GM18861 (cell line): ENCODE results near the gene LENEP.
"Not testable (repeated sequence)": the region's sequence is repeated elsewhere in the genome, so short reads cannot be mapped to it uniquely, and the experiment has no call there.

Experiments used
- ATAC-seq: cut with Tn5 transposase; IDR thresholded peaks from one replicate; pipeline ENCODE4 v1.9.1; 2021; ENCODE audit not compliant: unreplicated experiment

Gene LENEP

GRCh38 chr1:154974808-154975408 lies 18.5 kb upstream of the LENEP start:
- ATAC-seq = peak; percentile 46

- ATAC-seq = no peak
Measured at GRCh38 chr1:154975409-154976059, 17.9 kb upstream of the LENEP start.

GRCh38 chr1:154977762-154978161 lies 15.6 kb upstream of the LENEP start:
- ATAC-seq = not testable (repeated sequence)

GRCh38 chr1:154978360-154978759 lies 15.0 kb upstream of the LENEP start:
- no peak for ATAC-seq

GRCh38 chr1:154982341-154982740 lies 11.0 kb upstream of the LENEP start:
- ATAC-seq = no peak

- peak; percentile 95 for ATAC-seq
Measured at GRCh38 chr1:154982897-154983648, 10.3 kb upstream of the LENEP start, which contains the start of gene FLAD1. Gene FLAD1, plus strand, starts transcription at chr1:154983344. Its CDS starts 351 bp downstream, at chr1:154983695.

- ATAC-seq = no peak
Measured at GRCh38 chr1:154983776-154984466, 9.5 kb upstream of the LENEP start.

- ATAC-seq = not testable (repeated sequence)
Measured at GRCh38 chr1:154986736-154987135, 6.7 kb upstream of the LENEP start.

- no peak for ATAC-seq
Measured at GRCh38 chr1:154987326-154987725, 6.1 kb upstream of the LENEP start.

- ATAC-seq = no peak
Measured at GRCh38 chr1:154988058-154988954, 5.1 kb upstream of the LENEP start.

GRCh38 chr1:154989195-154989860 lies 4.1 kb upstream of the LENEP start:
- no peak for ATAC-seq

- ATAC-seq = no peak
Measured at GRCh38 chr1:154990276-154990675, 3.1 kb upstream of the LENEP start.

- ATAC-seq = no peak
Measured at GRCh38 chr1:154992721-154993571, 440 bp upstream of the LENEP start.

- no peak for ATAC-seq
Measured at GRCh38 chr1:154994269-154994587, 842 bp downstream of the LENEP start.

GRCh38 chr1:154994591-154994990 lies 1.2 kb downstream of the LENEP start:
- no peak for ATAC-seq

- ATAC-seq = not testable (repeated sequence)
Measured at GRCh38 chr1:154995301-154995983, 2.1 kb downstream of the LENEP start.

GRCh38 chr1:154996966-154997701 lies 3.7 kb downstream of the LENEP start:
- ATAC-seq = no peak
